RKO (cell line): ENCODE results near the gene NCBP3.

Source experiments
- DNase-seq: peaks from one replicate; pipeline ENCODE4 v3.0.0-alpha.2; 2016; ENCODE audit warnings: low spot score

NCBP3 gene

GRCh38 chr17:3845621-3846436 is at the start of gene NCBP3:
Gene NCBP3 (minus strand): TSS chr17:3846246. CDS start chr17:3846223, 23 bp downstream.
- peak; percentile 90 for DNase-seq

GRCh38 chr17:3895354-3895753 is 49.3 kb upstream of the NCBP3 start:
- no peak for DNase-seq

- no peak for DNase-seq
Observed at GRCh38 chr17:3894911-3895343, 48.9 kb upstream of the NCBP3 start.

GRCh38 chr17:3894188-3894587 is 48.1 kb upstream of the NCBP3 start:
- DNase-seq: no peak

- no peak for DNase-seq
Observed at GRCh38 chr17:3893720-3894116, 47.7 kb upstream of the NCBP3 start.

- DNase-seq: peak; percentile 84
Observed at GRCh38 chr17:3893003-3893719, 47.1 kb upstream of the NCBP3 start, which contains the start of gene CAMKK1. Gene CAMKK1 (minus strand): TSS chr17:3893053. CDS start chr17:3885687, 7,366 bp downstream.

- DNase-seq: peak; percentile 62
Observed at GRCh38 chr17:3892095-3892998, 46.3 kb upstream of the NCBP3 start.

- no peak for DNase-seq
Observed at GRCh38 chr17:3891626-3892094, 45.6 kb upstream of the NCBP3 start.

GRCh38 chr17:3890878-3891219 is 44.8 kb upstream of the NCBP3 start:
- no peak for DNase-seq

- DNase-seq: peak; percentile 88
Observed at GRCh38 chr17:3890082-3890877, 44.2 kb upstream of the NCBP3 start.

GRCh38 chr17:3889325-3890012 is 43.4 kb upstream of the NCBP3 start:
- no peak for DNase-seq

GRCh38 chr17:3888343-3889171 is 42.5 kb upstream of the NCBP3 start:
- peak; percentile 96 for DNase-seq

GRCh38 chr17:3887804-3888203 is 41.8 kb upstream of the NCBP3 start:
- DNase-seq: no peak

- DNase-seq: no peak
Observed at GRCh38 chr17:3887394-3887793, 41.3 kb upstream of the NCBP3 start.

- no peak for DNase-seq
Observed at GRCh38 chr17:3886776-3887175, 40.7 kb upstream of the NCBP3 start.

- DNase-seq: peak; percentile 58
Observed at GRCh38 chr17:3885970-3886369, 39.9 kb upstream of the NCBP3 start.

GRCh38 chr17:3885271-3885670 is 39.2 kb upstream of the NCBP3 start:
- DNase-seq: no peak

GRCh38 chr17:3884188-3884587 is 38.1 kb upstream of the NCBP3 start:
- no peak for DNase-seq

GRCh38 chr17:3882276-3882675 is 36.2 kb upstream of the NCBP3 start:
- no peak for DNase-seq

GRCh38 chr17:3880983-3881382 is 34.9 kb upstream of the NCBP3 start:
- no peak for DNase-seq
